ENCODE measurements around the gene PEX11G.
A peak's percentile ranks its signal among the peaks of the same experiment; 100 is the strongest.

Gene PEX11G

GRCh38 chr19:7524992-7525739, 36.3 kb upstream of the PEX11G start:
- TF ChIP-seq, protein P1, sequence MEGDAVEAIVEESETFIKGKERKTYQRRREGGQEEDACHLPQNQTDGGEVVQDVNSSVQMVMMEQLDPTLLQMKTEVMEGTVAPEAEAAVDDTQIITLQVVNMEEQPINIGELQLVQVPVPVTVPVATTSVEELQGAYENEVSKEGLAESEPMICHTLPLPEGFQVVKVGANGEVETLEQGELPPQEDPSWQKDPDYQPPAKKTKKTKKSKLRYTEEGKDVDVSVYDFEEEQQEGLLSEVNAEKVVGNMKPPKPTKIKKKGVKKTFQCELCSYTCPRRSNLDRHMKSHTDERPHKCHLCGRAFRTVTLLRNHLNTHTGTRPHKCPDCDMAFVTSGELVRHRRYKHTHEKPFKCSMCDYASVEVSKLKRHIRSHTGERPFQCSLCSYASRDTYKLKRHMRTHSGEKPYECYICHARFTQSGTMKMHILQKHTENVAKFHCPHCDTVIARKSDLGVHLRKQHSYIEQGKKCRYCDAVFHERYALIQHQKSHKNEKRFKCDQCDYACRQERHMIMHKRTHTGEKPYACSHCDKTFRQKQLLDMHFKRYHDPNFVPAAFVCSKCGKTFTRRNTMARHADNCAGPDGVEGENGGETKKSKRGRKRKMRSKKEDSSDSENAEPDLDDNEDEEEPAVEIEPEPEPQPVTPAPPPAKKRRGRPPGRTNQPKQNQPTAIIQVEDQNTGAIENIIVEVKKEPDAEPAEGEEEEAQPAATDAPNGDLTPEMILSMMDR (conservative IDR thresholded peaks at IDR 0.05; ENCODE audit: low read depth, low read length), result no peak
- no peak overlapping the region for H3K4me3 ChIP-seq (ENCODE audit: low read depth, low read length)
- no peak for DNase-seq (ENCODE audit: low read depth)

GRCh38 chr19:7524523-7524922, 35.7 kb upstream of the PEX11G start:
- H3K4me3 ChIP-seq (ENCODE audit: low read depth, low read length), result no peak overlapping the region
- DNase-seq (ENCODE audit: low read depth), result no peak
- TF ChIP-seq, protein P1 (conservative IDR thresholded peaks at IDR 0.05; ENCODE audit: low read depth, low read length), result no peak

DNA sequence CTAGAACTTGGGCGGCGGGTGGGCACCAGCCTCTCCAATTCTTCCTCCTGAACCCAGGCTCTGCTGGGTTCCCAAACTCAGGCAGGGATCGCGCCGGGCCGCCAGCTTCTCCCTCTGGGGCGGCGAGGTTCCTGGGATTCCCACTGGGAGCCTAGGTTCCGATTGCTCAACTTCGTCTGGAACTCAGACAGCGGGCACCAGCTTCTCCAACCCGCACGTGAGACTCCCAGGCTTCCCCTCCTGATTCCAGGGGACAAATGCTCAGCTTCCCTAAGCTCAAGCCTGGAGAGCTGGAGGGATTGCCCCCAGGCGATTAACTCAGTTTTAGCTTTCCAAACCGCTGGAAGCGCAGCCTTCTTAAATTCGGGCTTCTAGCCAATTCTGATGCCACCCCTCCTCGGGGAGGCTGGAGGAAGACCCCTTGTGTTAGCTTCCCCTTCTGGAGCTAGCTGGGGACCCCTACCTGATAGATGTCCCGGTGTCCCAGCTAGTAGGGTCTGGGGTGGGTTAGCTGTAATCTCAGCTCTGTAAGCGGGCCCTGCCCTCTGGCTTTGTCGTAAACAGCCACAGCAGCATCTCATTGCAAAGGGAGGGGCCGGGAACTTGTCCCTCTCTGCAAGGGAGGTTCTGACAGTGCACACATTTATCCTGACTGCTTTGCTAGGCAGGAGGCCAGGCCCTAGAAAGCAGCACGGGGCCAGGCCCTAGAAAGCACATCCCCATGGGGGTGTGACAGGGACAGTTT, 34.3 kb upstream of the PEX11G start:
- H3K4me3 ChIP-seq (ENCODE audit: low read depth, low read length), result peak overlapping the region; percentile 74
- TF ChIP-seq, protein P1 (conservative IDR thresholded peaks at IDR 0.05; ENCODE audit: low read depth, low read length), result no peak
- DNase-seq (ENCODE audit: low read depth), result no peak

- DNase-seq (ENCODE audit: low read depth), result peak; percentile 98
- TF ChIP-seq, protein P1 (conservative IDR thresholded peaks at IDR 0.05; ENCODE audit: low read depth, low read length), result no peak
- peak within 1 kb of the TSS; percentile 74 for H3K4me3 ChIP-seq (ENCODE audit: low read depth, low read length)
Measured at GRCh38 chr19:7522072-7522922, 33.5 kb upstream of the PEX11G start, which contains the start of gene MCOLN1. Gene MCOLN1, plus strand, starts transcription at chr19:7522624. Its CDS starts 127 bp downstream, at chr19:7522751.

DNA sequence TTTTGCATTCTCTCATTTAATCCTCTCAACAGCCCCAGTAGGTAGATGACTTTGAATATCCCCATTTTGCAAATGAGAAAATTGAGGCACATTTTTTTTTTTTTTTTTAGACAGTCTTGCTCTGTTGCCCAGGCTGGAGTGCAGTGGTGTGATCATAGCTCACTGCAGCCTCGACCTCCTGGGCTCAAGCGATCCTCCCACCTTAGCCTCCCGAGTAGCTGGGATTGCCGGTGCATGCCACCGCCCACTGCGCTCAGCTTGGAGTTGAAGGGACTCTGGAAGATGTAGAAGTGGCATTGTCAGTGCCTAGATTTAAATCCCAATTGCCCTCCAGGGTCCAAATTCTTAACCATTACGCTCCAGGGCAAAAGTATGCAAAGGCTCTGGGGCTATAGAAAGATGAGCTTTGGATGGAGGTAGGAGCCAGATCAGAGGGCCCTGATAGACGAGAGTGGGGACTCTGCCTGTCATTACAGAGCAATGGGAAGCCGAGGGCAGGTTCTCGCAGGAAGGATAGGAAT, 32.8 kb upstream of the PEX11G start:
- TF ChIP-seq, protein P1 (conservative IDR thresholded peaks at IDR 0.05; ENCODE audit: low read depth, low read length), result no peak
- peak overlapping the region; percentile 74 for H3K4me3 ChIP-seq (ENCODE audit: low read depth, low read length)

GRCh38 chr19:7520131-7521051, 31.6 kb upstream of the PEX11G start:
- no peak for DNase-seq (ENCODE audit: low read depth)
- H3K4me3 ChIP-seq (ENCODE audit: low read depth, low read length), result no peak overlapping the region
- TF ChIP-seq, protein P1 (conservative IDR thresholded peaks at IDR 0.05; ENCODE audit: low read depth, low read length), result no peak

More for the DNA sequence above, 32.8 kb upstream of the PEX11G start:
- DNase-seq (ENCODE audit: low read depth), result no peak

Measured in choroid plexus epithelial cell (primary cell).